GM12878 (cell line): ENCODE results near the gene CHIT1. TPM values are rescaled to one million over a fixed set of nuclear protein-coding genes. Genes with fewer than 3 reads are reported as not detected.

Source experiments
- ATAC-seq: fragments of 200-7000 bp; cut with Tn5 transposase; 3 replicates; pipeline ENCODE4 v1.9.1; 2020; ENCODE audit warnings: mild to moderate bottlenecking, moderate library complexity
- BruUV-seq: library from RNA; stranded (reverse); fragments of 400-500 nt; replicated peaks from 2 replicates; lab custom pipeline; 2021; lab: Mats Ljungman, UMichigan
- CTCF ChIA-PET: fragments of 300-600 bp; sonication (Branson Sonifier 250); formaldehyde crosslinking; extraction: SDS; loops from one replicate; lab custom pipeline; 2021; ENCODE audit warnings: inconsistent platforms; lab: Yijun Ruan, JAX
- POLR2A ChIA-PET: fragments of 350-600 bp; formaldehyde crosslinking; extraction: SDS; loops from one replicate; lab custom pipeline; 2021; ENCODE audit warnings: inconsistent platforms; lab: Charles Lee
- RAD21 ChIA-PET: fragments of 300-600 bp; sonication (Branson Sonifier 250); formaldehyde crosslinking; loops from one replicate; lab custom pipeline; 2023; ENCODE audit warnings: antibody characterized with exemption; ENCODE audit not compliant: unreplicated experiment; lab: Charles Lee
- SMC1A ChIA-PET: fragments of 300-600 bp; sonication (Branson Sonifier 250); formaldehyde crosslinking; loops from one replicate; lab custom pipeline; 2023; ENCODE audit not compliant: unreplicated experiment, uncharacterized antibody; lab: Charles Lee
- DNase-seq: peaks from one replicate; pipeline ENCODE4 v3.0.0-alpha.2; 2011; ENCODE audit warnings: low read depth, low spot score
- FAIRE-seq: peaks from 3 replicates; lab custom pipeline; 2011; peaks lifted over from hg19 to GRCh38; lab: Jason Lieb, UNC
- H2AFZ ChIP-seq: 2 replicates; pipeline ENCODE4 v1.6.0; 2011; ENCODE audit warnings: low read depth, low read length, control low read depth; ENCODE audit not compliant: control insufficient read depth
- H3K27ac ChIP-seq: 2 replicates; pipeline ENCODE4 v1.5.1; 2011; ENCODE audit warnings: control low read depth; ENCODE audit not compliant: control insufficient read depth, insufficient read depth
- H3K27me3 ChIP-seq, 2 experiments: replicated peaks in 1 of 2; 2 replicates each; pipeline versions ENCODE4 v1.6.0 to v1.6.1; 2011; ENCODE audit warnings: low read length in 1 of 2; ENCODE audit not compliant: control insufficient read depth in 2 of 2, insufficient read depth in 2 of 2
- H3K36me3 ChIP-seq, 2 experiments: 2 replicates each; pipeline ENCODE4 v1.5.1; 2011; ENCODE audit warnings: low read length in 1 of 2; ENCODE audit not compliant: control insufficient read depth in 2 of 2, insufficient read depth in 2 of 2
- H3K4me1 ChIP-seq: 2 replicates; pipeline ENCODE4 v1.6.1; 2011; ENCODE audit warnings: mild to moderate bottlenecking, low read length, moderate library complexity, mixed read lengths; ENCODE audit not compliant: control insufficient read depth, insufficient read depth
- H3K4me2 ChIP-seq: 2 replicates; pipeline ENCODE4 v1.6.0; 2011; ENCODE audit warnings: control low read depth; ENCODE audit not compliant: control insufficient read depth, insufficient read depth
- H3K4me3 ChIP-seq: fragments of 200-600 bp; sonication (generic); 2 replicates; pipeline ENCODE4 v1.5.1; 2016
- H3K79me2 ChIP-seq: 2 replicates; pipeline ENCODE4 v1.6.0; 2011; ENCODE audit warnings: low read length; ENCODE audit not compliant: control insufficient read depth, insufficient read depth
- H3K9ac ChIP-seq: 2 replicates; pipeline ENCODE4 v1.8.0; 2011; ENCODE audit warnings: low read length, control low read depth, mixed read lengths; ENCODE audit not compliant: control insufficient read depth, insufficient read depth
- H3K9me3 ChIP-seq: replicated peaks from 3 replicates; pipeline ENCODE4 v1.5.1; 2011; ENCODE audit warnings: mild to moderate bottlenecking, low read length; ENCODE audit not compliant: control insufficient read depth, insufficient read depth
- H4K20me1 ChIP-seq: 2 replicates; pipeline ENCODE4 v1.6.0; 2011; ENCODE audit not compliant: control insufficient read depth, insufficient read depth
- BACH1 ChIP-seq: fragments of 450-650 bp; IDR thresholded peaks from 2 replicates; pipeline ENCODE4 v1.6.1; 2017; ENCODE audit warnings: mild to moderate bottlenecking, borderline replicate concordance
- BCL3 ChIP-seq: IDR thresholded peaks from 2 replicates; pipeline ENCODE4 v1.6.1; 2011; ENCODE audit warnings: borderline replicate concordance, low read depth, mild to moderate bottlenecking, moderate library complexity, low read length; ENCODE audit not compliant: insufficient read depth, poor library complexity, severe bottlenecking
- CUX1 ChIP-seq: IDR thresholded peaks from 2 replicates; pipeline ENCODE4 v1.6.1; 2012; ENCODE audit warnings: improper control_type of control experiment, low read depth, low read length; ENCODE audit not compliant: insufficient replicate concordance
- EED ChIP-seq: sonication (generic); IDR thresholded peaks from 2 replicates; pipeline ENCODE4 v1.6.1; 2016; ENCODE audit warnings: antibody characterized with exemption, low read depth
- EZH2 ChIP-seq: IDR thresholded peaks from 2 replicates; pipeline ENCODE4 v1.6.1; 2012; ENCODE audit warnings: low read depth, mild to moderate bottlenecking, control low read depth, inconsistent platforms, low read length, borderline replicate concordance; ENCODE audit not compliant: control insufficient read depth
- FOS ChIP-seq: IDR thresholded peaks from 3 replicates; pipeline ENCODE4 v1.6.1; 2011; ENCODE audit warnings: borderline replicate concordance; ENCODE audit not compliant: insufficient read length; ENCODE audit errors: extremely low read depth
- GATAD2B ChIP-seq: fragments of 450-650 bp; conservative IDR thresholded peaks from 2 replicates; pipeline ENCODE4 v1.6.1; 2017; ENCODE audit warnings: low read depth, mild to moderate bottlenecking, moderate library complexity
- IKZF1 ChIP-seq: fragments of 450-650 bp; conservative IDR thresholded peaks from 2 replicates; pipeline ENCODE4 v1.6.1; 2017; ENCODE audit warnings: antibody characterized with exemption, mild to moderate bottlenecking
- IKZF2 ChIP-seq, 2 experiments: fragments of 450-650 bp; IDR thresholded peaks; 2 replicates each; pipeline ENCODE4 v1.6.1; 2017; ENCODE audit warnings: mild to moderate bottlenecking in 2 of 2, moderate library complexity in 2 of 2
- JUNB ChIP-seq: IDR thresholded peaks from 2 replicates; pipeline ENCODE4 v1.6.1; 2016; ENCODE audit warnings: antibody characterized with exemption, mild to moderate bottlenecking
- KDM1A ChIP-seq: fragments of 200-600 bp; sonication (generic); IDR thresholded peaks from 2 replicates; pipeline ENCODE4 v1.6.1; 2016; ENCODE audit warnings: borderline replicate concordance
- MEF2B ChIP-seq: fragments of 450-650 bp; IDR thresholded peaks from 2 replicates; pipeline ENCODE4 v1.6.1; 2018; ENCODE audit warnings: mild to moderate bottlenecking, moderate library complexity; ENCODE audit not compliant: partially characterized antibody, poor library complexity, severe bottlenecking
- NBN ChIP-seq: fragments of 450-650 bp; IDR thresholded peaks from 2 replicates; pipeline ENCODE4 v1.6.1; 2016
- PKNOX1 ChIP-seq: fragments of 450-650 bp; IDR thresholded peaks from 2 replicates; pipeline ENCODE4 v1.6.1; 2016; ENCODE audit warnings: mild to moderate bottlenecking
- SP1 ChIP-seq: IDR thresholded peaks from one replicate; pipeline ENCODE4 v1.6.1; 2011; ENCODE audit warnings: low read depth, low read length
- TBL1XR1 ChIP-seq: IDR thresholded peaks from 2 replicates; pipeline ENCODE4 v1.6.1; 2012; ENCODE audit warnings: low read depth, low read length, improper control_type of control experiment
- YBX1 ChIP-seq: fragments of 450-650 bp; IDR thresholded peaks from 2 replicates; pipeline ENCODE4 v1.6.1; 2016; ENCODE audit warnings: antibody characterized with exemption
- WGBS: methylation state at CpG from one replicate; pipeline ENCODE4 v1.1.6; 2016; ENCODE audit warnings: low lambda C conversion rate; ENCODE audit not compliant: insufficient replicate concordance, insufficient coverage; ENCODE audit errors: missing lambda C conversion rate; 5-methylcytosine and 5-hydroxymethylcytosine counted together
- in situ Hi-C: fragments of 300-500 bp; cut with MboI; formaldehyde crosslinking; loops from 9 replicates; pipeline ENCODE4 v1.14.3; 2018; ENCODE audit warnings: mixed read lengths
- intact Hi-C: fragments of 100-400 bp; cut with micrococcal nuclease; formaldehyde crosslinking; loops from one replicate; pipeline ENCODE4 v1.14.2; 2022; ENCODE audit not compliant: unreplicated experiment
- polyA plus RNA-seq, 11 experiments: library from polyadenylated mRNA; depleted of rRNA in 4 of 11; unstranded in 6 of 11; stranded (reverse) in 5 of 11; fragments of >200 nt; fragmentation: Nextera tagmentation in 4 of 11; fragmentation: Illumina TruSeq in 1 of 11; extraction: Ambion mirVana in 4 of 11; extraction: Trizol in 1 of 11; gene quantifications; 1 replicate in 1 of 11; 2 replicates in 10 of 11; pipeline versions ENCODE4 v1.2.1 to v1.2.3, GENCODE V29; 2011 to 2016; ENCODE audit warnings: inconsistent platforms in 2 of 11, missing spikeins in 2 of 11, low read depth in 1 of 11
- total RNA-seq, 4 experiments: library from RNA; depleted of rRNA in 3 of 4; stranded (reverse); fragments of >200 nt in 3 of 4; fragmentation: Illumina TruSeq in 1 of 4; extraction: Trizol in 1 of 4; gene quantifications; 2 replicates each; pipeline versions ENCODE4 v1.2.1 to v1.2.3, GENCODE V29; 2013 to 2021

CHIT1 gene
- total and polyA plus RNA-seq, 10 of the 15 experiments (the other 5 are each of a cell fraction or from before 2014, with no cell fraction given), result 0.02 to 2.1 (median 0.76) TPM

DNA sequence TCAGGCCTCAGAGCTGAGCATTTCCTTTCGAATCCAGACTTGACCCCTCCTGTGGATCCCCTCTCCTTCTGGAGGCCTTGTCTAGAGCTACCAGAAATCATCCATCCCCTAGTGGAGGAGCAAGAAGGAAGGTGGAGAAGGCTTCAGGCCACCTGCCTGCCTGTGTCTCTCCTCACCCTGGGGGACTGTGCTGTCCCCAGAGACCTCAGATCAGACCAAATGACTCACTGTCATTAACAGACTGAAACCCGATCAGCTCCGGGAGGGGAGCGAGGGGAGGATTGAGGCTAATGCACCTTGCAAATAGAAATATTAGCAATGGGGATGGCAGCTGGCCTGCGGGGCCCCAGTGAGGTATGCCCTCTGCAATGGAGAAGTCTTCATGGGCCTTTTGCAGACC lies 55.9 kb downstream of the CHIT1 start:
- Histone ChIP-seq H3K9me3 (no peaks in the 10 kb centered on the region), H3K4me3 (no peak overlapping the region), H3K79me2 (no peaks in the 10 kb centered on the region), H4K20me1 (no peaks in the 10 kb centered on the region), H2AFZ (no peak overlapping the region), H3K27ac (no peak overlapping the region), H3K27me3 (no peaks in the 10 kb centered on the region; a peak in 2 of 4 replicates), H3K4me2 (no peak overlapping the region), H3K4me1 (peaks cover 4% of the 10 kb centered on the region; the same call in 1 of the 2 replicates), H3K9ac (no peak overlapping the region), H3K36me3 (no peaks in the 10 kb centered on the region)
- DNase-seq, result peak; percentile 63
- peak; percentile 92 for ATAC-seq
- POLR2A ChIA-PET, result interaction anchor here (1.1 kb wide), 1 partner anchor 9 kb away, joined by 4 read pairs; no protein-coding TSS in a partner anchor
- no peak for FAIRE-seq
- BruUV-seq, result no TSS peak
- RAD21 ChIA-PET, result interaction anchor here (0.9 to 4.5 kb wide), 9 partner anchors 12 to 207 kb away, joined by 3 to 35 read pairs (median 6); no protein-coding TSS in a partner anchor
- intact Hi-C loops (loop anchor here (2.0 to 5.0 kb wide), 3 partner anchors 43 to 94 kb away; no protein-coding TSS in a partner anchor), in situ Hi-C loops (no loop called here)
- CTCF ChIA-PET, result interaction anchor here (0.6 to 3.9 kb wide), 28 partner anchors 9 to 259 kb away, joined by 3 to 65 read pairs (median 4); partner anchors contain the start of genes CHI3L1 and MYOG
- SMC1A ChIA-PET, result interaction anchor here (1.0 to 3.6 kb wide), 13 partner anchors 10 to 134 kb away, joined by 3 to 28 read pairs (median 5); no protein-coding TSS in a partner anchor
- 0% methylated on average over 5 of the region's 5 CpGs for WGBS
- TF ChIP-seq FOS (no peak), CUX1 (peak; percentile 86), SP1 (no peak), EZH2 (no peak), TBL1XR1 (no peak), KDM1A (no peak), JUNB (peak; percentile 68), IKZF2 (IDR thresholded peaks at IDR 0.05) (peak in 1 of 2 experiments; percentile 60; a peak in 1 of 4 replicates), YBX1 (peak; percentile 90; the same call in 1 of the 2 replicates), IKZF1 (peak; percentile 56), GATAD2B (peak; percentile 92), BACH1 (peak; percentile 14; the same call in 1 of the 2 replicates), MEF2B (peak; percentile 99), PKNOX1 (peak; percentile 32; the same call in 1 of the 2 replicates), EED (peak; percentile 56), NBN (0 out of 2 replicates have a peak, but pooled peaks have one; percentile 45), BCL3 (peak; percentile 50)
